ENCODE results near the gene MTMR12.
"Not testable (repeated sequence)": the region's sequence is repeated elsewhere in the genome, so short reads cannot be mapped to it uniquely, and the experiment has no call there.

MTMR12 gene

GRCh38 chr5:32229586-32229985 is 83.2 kb downstream of the MTMR12 start:
- Histone ChIP-seq H3K36me3 (ENCODE audit: insufficient read depth, low read length) (peaks cover 42% of the 10 kb centered on the region), H3K27me3 (ENCODE audit: insufficient read depth, low read length) (no peaks in the 10 kb centered on the region), H3K4me3 (ENCODE audit: low read length) (no peak overlapping the region), H3K9me3 (ENCODE audit: low read length) (no peaks in the 10 kb centered on the region), H2AFZ (ENCODE audit: low read depth, low read length) (no peak overlapping the region), H3K4me1 (ENCODE audit: insufficient read depth, low read length) (no peaks in the 10 kb centered on the region)

- no peaks in the 10 kb centered on the region for H3K9me3 ChIP-seq (ENCODE audit: low read length)
- no peak overlapping the region for H3K4me3 ChIP-seq (ENCODE audit: low read length)
- peaks cover 6% of the 10 kb centered on the region for H3K4me1 ChIP-seq (ENCODE audit: insufficient read depth, low read length)
- peaks cover 35% of the 10 kb centered on the region for H3K36me3 ChIP-seq (ENCODE audit: insufficient read depth, low read length)
- no peak overlapping the region for H2AFZ ChIP-seq (ENCODE audit: low read depth, low read length)
- no peaks in the 10 kb centered on the region for H3K27me3 ChIP-seq (ENCODE audit: insufficient read depth, low read length)
Observed at GRCh38 chr5:32228816-32229215, 83.9 kb downstream of the MTMR12 start.

GRCh38 chr5:32225445-32225844 is 87.3 kb downstream of the MTMR12 start:
- no peak overlapping the region for H3K4me3 ChIP-seq (ENCODE audit: low read length)
- no peak overlapping the region for H2AFZ ChIP-seq (ENCODE audit: low read depth, low read length)
- no peaks in the 10 kb centered on the region for H3K9me3 ChIP-seq (ENCODE audit: low read length)
- no peaks in the 10 kb centered on the region for H3K27me3 ChIP-seq (ENCODE audit: insufficient read depth, low read length)
- peaks cover 7% of the 10 kb centered on the region for H3K4me1 ChIP-seq (ENCODE audit: insufficient read depth, low read length)
- H3K36me3 ChIP-seq (ENCODE audit: insufficient read depth, low read length), result peaks cover 15% of the 10 kb centered on the region

- H3K4me3 ChIP-seq (ENCODE audit: low read length), result no peak overlapping the region
- H3K27me3 ChIP-seq (ENCODE audit: insufficient read depth, low read length), result no peaks in the 10 kb centered on the region
- no peaks in the 10 kb centered on the region for H3K9me3 ChIP-seq (ENCODE audit: low read length)
- H3K36me3 ChIP-seq (ENCODE audit: insufficient read depth, low read length), result peaks cover 6% of the 10 kb centered on the region
- peaks cover 7% of the 10 kb centered on the region for H3K4me1 ChIP-seq (ENCODE audit: insufficient read depth, low read length)
- no peak overlapping the region for H2AFZ ChIP-seq (ENCODE audit: low read depth, low read length)
Observed at GRCh38 chr5:32223972-32224609, 88.6 kb downstream of the MTMR12 start.

- H2AFZ ChIP-seq (ENCODE audit: low read depth, low read length), result no peak overlapping the region
- no peaks in the 10 kb centered on the region for H3K27me3 ChIP-seq (ENCODE audit: insufficient read depth, low read length)
Observed at GRCh38 chr5:32222723-32223470, 89.8 kb downstream of the MTMR12 start.

GRCh38 chr5:32217886-32218396 is 94.8 kb downstream of the MTMR12 start:
- Histone ChIP-seq H3K4me3 (ENCODE audit: low read length) (no peak overlapping the region), H3K36me3 (ENCODE audit: insufficient read depth, low read length) (no peaks in the 10 kb centered on the region), H3K4me1 (ENCODE audit: insufficient read depth, low read length) (no peaks in the 10 kb centered on the region), H2AFZ (ENCODE audit: low read depth, low read length) (no peak overlapping the region), H3K27me3 (ENCODE audit: insufficient read depth, low read length) (no peaks in the 10 kb centered on the region), H3K9me3 (ENCODE audit: low read length) (no peaks in the 10 kb centered on the region)

More at GRCh38 chr5:32222723-32223470, 89.8 kb downstream of the MTMR12 start:
- Histone ChIP-seq H3K36me3 (ENCODE audit: insufficient read depth, low read length) (no peaks in the 10 kb centered on the region), H3K9me3 (ENCODE audit: low read length) (no peaks in the 10 kb centered on the region), H3K4me1 (ENCODE audit: insufficient read depth, low read length) (peaks cover 7% of the 10 kb centered on the region), H3K4me3 (ENCODE audit: low read length) (no peak overlapping the region)

GRCh38 chr5:32214344-32214743 is 98.4 kb downstream of the MTMR12 start:
- H3K4me1 ChIP-seq (ENCODE audit: insufficient read depth, low read length); H3K9me3 ChIP-seq (ENCODE audit: low read length); H3K4me3 ChIP-seq (ENCODE audit: low read length); H3K27me3 ChIP-seq (ENCODE audit: insufficient read depth, low read length); H2AFZ ChIP-seq (ENCODE audit: low read depth, low read length); H3K36me3 ChIP-seq (ENCODE audit: insufficient read depth, low read length): not testable (repeated sequence)

- no peaks in the 10 kb centered on the region for H3K4me1 ChIP-seq (ENCODE audit: insufficient read depth, low read length)
- no peaks in the 10 kb centered on the region for H3K36me3 ChIP-seq (ENCODE audit: insufficient read depth, low read length)
- H2AFZ ChIP-seq (ENCODE audit: low read depth, low read length), result no peak overlapping the region
- H3K9me3 ChIP-seq (ENCODE audit: low read length), result no peaks in the 10 kb centered on the region
- no peak overlapping the region for H3K4me3 ChIP-seq (ENCODE audit: low read length)
- no peaks in the 10 kb centered on the region for H3K27me3 ChIP-seq (ENCODE audit: insufficient read depth, low read length)
Observed at GRCh38 chr5:32210151-32210550, 102.6 kb downstream of the MTMR12 start.

GRCh38 chr5:32208837-32209236 is 103.9 kb downstream of the MTMR12 start:
- H2AFZ ChIP-seq (ENCODE audit: low read depth, low read length); H3K9me3 ChIP-seq (ENCODE audit: low read length); H3K4me3 ChIP-seq (ENCODE audit: low read length); H3K4me1 ChIP-seq (ENCODE audit: insufficient read depth, low read length); H3K36me3 ChIP-seq (ENCODE audit: insufficient read depth, low read length); H3K27me3 ChIP-seq (ENCODE audit: insufficient read depth, low read length): not testable (repeated sequence)

- H3K4me3 ChIP-seq (ENCODE audit: low read length), result no peak overlapping the region
Observed at GRCh38 chr5:32207355-32207634, 105.4 kb downstream of the MTMR12 start.

GRCh38 chr5:32206509-32207354 is 106.0 kb downstream of the MTMR12 start:
- no peak overlapping the region for H3K4me3 ChIP-seq (ENCODE audit: low read length)
- no peaks in the 10 kb centered on the region for H3K27me3 ChIP-seq (ENCODE audit: insufficient read depth, low read length)
- H2AFZ ChIP-seq (ENCODE audit: low read depth, low read length), result no peak overlapping the region
- no peaks in the 10 kb centered on the region for H3K9me3 ChIP-seq (ENCODE audit: low read length)
- H3K4me1 ChIP-seq (ENCODE audit: insufficient read depth, low read length), result no peaks in the 10 kb centered on the region
- H3K36me3 ChIP-seq (ENCODE audit: insufficient read depth, low read length), result no peaks in the 10 kb centered on the region

More at GRCh38 chr5:32207355-32207634, 105.4 kb downstream of the MTMR12 start:
- Histone ChIP-seq H3K9me3 (ENCODE audit: low read length) (no peaks in the 10 kb centered on the region), H2AFZ (ENCODE audit: low read depth, low read length) (no peak overlapping the region), H3K27me3 (ENCODE audit: insufficient read depth, low read length) (no peaks in the 10 kb centered on the region), H3K4me1 (ENCODE audit: insufficient read depth, low read length) (no peaks in the 10 kb centered on the region), H3K36me3 (ENCODE audit: insufficient read depth, low read length) (no peaks in the 10 kb centered on the region)

GRCh38 chr5:32206053-32206452 is 106.7 kb downstream of the MTMR12 start:
- no peaks in the 10 kb centered on the region for H3K36me3 ChIP-seq (ENCODE audit: insufficient read depth, low read length)
- H2AFZ ChIP-seq (ENCODE audit: low read depth, low read length), result no peak overlapping the region
- H3K4me3 ChIP-seq (ENCODE audit: low read length), result no peak overlapping the region
- no peaks in the 10 kb centered on the region for H3K4me1 ChIP-seq (ENCODE audit: insufficient read depth, low read length)
- H3K9me3 ChIP-seq (ENCODE audit: low read length), result no peaks in the 10 kb centered on the region
- no peaks in the 10 kb centered on the region for H3K27me3 ChIP-seq (ENCODE audit: insufficient read depth, low read length)

- H3K4me3 ChIP-seq (ENCODE audit: low read length), result no peak overlapping the region
- no peaks in the 10 kb centered on the region for H3K36me3 ChIP-seq (ENCODE audit: insufficient read depth, low read length)
- no peaks in the 10 kb centered on the region for H3K27me3 ChIP-seq (ENCODE audit: insufficient read depth, low read length)
- H3K9me3 ChIP-seq (ENCODE audit: low read length), result no peaks in the 10 kb centered on the region
- H2AFZ ChIP-seq (ENCODE audit: low read depth, low read length), result no peak overlapping the region
- H3K4me1 ChIP-seq (ENCODE audit: insufficient read depth, low read length), result no peaks in the 10 kb centered on the region
Observed at GRCh38 chr5:32202394-32202793, 110.3 kb downstream of the MTMR12 start.
